Middle frontal gyrus (tissue), 1 donor: Measurements from ENCODE around the gene SORCS2.

Experiments used
- DNase-seq: peaks from one replicate; pipeline ENCODE4 v3.0.0-alpha.2; 2015; ENCODE audit warnings: low spot score; ENCODE audit errors: extremely low spot score

The SORCS2 gene

DNA sequence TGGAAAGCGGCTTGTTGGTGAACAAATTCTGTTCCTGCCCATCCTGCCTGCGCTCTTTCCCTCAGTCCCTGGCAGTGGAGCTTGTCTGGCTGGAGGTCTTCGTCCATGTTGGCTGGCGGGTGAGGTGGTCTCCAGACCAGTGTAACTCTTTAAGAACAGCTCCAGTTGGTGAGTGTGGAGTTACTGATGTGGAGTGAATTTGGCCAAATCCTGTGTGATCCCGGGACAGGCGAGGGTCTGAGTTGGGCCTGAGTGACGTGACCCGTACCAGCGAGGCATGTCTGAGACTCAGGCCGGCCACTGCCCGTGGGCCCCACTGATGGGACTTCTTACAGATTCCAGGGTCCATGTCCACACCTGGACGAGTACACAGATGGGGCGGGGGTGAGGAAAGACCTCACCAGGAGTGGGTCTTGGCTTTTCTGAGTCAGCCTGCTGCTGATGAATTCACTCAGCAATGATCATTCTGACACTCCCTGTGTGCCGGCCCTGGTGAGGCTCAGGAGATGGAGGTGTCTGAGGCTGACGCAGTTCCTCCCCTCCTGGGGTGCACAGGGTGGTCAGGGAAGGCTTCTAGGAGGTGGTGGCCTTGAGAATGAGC is 196.9 kb downstream of the SORCS2 start:
- DNase-seq: no peak

DNA sequence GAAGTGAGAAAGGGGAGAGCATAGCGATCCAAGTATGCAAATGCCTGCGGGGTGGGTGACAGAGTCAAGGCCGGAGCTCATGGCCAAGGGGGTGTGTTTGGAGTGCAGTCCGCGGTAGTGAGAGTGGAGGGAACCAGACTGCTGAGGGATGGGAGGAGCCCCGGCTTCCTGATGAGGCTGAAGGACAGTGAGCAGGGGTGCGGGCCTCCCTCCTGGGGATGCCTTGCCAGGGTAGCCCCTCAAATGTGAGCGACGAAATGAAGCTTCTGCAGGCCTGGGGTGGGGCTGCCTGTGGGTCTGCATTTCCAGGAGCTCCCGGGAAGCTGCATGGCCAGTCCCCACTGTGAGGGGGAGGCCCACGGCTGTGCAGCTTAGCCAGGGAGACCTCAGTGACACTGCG is 197.4 kb downstream of the SORCS2 start:
- DNase-seq: no peak

DNA sequence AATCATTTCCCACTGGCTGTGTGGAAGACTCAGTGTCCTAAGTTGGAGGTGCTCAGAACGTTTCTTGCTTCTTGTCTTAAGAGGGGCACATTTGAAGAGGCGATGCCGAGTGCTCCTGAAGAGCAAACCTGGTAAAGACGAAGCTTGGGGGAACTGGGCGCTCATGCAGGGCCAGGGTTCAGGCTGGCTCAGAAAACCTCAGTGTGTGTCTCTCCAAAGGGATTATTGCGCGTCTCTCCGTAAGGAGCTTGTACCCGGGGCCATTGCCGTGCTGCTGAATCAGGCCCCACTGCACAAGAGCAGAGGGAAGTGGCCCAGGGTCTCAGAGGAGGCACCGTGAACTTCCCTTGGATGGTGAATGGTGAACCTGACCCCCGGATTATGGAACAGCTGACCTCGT is 198.0 kb downstream of the SORCS2 start:
- no peak for DNase-seq

DNA sequence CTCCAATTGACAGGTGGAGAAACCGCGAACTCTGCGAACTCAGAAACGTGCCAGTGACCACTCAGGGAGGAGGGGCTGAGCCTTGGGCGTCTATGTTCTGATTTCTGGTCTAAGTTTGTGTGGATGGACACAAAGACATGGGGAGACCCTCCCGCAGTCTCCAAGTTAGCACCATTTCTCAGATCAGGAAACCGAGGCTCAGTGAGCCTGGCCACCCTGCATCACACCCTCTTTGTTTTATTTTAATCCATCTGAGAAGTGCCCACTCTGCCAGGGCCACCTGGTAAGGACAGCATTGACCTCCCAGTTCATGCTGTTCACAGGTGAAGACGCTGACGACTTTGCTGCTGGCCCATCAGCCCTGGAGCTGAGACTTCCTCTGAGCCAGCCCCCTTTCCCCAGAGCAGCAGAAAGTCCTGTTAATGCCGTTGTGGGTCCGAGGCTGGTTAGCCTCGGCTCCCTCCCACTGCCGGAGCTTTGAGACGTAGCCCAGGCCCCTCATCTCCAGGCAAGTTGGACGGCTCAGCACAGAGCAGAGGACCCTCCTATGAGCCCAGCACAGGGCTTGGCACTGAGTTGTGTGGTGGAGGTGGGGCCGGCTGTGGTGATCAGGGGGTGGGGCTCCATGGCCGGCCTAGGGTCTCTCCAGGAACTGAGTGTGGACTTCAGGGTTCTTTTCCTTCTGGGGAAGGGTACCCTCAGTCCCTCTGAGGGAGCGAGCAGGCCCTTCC is 198.7 kb downstream of the SORCS2 start:
- no peak for DNase-seq

DNA sequence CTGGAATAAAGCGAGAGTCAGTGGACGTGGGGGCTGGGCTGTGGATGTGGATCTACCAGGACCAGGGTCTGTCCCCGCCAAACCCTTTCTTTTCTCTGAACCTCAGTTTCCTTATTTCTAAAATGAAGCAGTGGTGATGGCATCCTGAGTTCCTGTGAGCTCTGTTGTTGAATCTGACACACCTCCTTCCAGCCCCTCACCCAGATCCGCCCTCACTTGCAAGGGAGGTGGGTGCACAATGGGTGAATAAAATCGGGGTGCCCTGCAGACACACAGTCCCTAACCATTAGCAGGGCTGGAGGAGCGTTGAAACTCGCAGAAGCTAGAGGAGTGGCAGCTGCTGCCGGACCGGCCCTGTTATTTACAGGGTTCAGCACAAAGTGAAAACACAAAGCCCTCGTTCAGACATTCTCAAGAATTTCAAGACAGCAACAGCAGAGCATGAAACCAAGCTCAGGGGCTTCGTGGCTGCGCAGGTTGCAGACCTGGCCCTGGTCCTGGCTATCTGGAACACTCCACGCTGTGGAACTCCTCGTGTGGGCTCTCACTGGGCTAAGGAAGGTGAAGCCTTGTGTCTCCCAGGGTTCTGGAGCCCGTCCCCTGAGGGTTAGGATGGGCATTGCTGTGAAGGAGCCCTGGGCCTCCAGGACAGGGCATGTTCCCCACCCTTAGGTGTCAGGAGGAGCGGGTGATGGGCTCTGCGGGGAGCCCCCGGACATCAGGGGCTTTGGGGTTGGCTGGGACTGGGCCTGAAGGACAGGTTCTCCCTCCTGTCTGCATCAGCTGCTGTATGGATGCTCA is 199.5 kb downstream of the SORCS2 start:
- no peak for DNase-seq

DNA sequence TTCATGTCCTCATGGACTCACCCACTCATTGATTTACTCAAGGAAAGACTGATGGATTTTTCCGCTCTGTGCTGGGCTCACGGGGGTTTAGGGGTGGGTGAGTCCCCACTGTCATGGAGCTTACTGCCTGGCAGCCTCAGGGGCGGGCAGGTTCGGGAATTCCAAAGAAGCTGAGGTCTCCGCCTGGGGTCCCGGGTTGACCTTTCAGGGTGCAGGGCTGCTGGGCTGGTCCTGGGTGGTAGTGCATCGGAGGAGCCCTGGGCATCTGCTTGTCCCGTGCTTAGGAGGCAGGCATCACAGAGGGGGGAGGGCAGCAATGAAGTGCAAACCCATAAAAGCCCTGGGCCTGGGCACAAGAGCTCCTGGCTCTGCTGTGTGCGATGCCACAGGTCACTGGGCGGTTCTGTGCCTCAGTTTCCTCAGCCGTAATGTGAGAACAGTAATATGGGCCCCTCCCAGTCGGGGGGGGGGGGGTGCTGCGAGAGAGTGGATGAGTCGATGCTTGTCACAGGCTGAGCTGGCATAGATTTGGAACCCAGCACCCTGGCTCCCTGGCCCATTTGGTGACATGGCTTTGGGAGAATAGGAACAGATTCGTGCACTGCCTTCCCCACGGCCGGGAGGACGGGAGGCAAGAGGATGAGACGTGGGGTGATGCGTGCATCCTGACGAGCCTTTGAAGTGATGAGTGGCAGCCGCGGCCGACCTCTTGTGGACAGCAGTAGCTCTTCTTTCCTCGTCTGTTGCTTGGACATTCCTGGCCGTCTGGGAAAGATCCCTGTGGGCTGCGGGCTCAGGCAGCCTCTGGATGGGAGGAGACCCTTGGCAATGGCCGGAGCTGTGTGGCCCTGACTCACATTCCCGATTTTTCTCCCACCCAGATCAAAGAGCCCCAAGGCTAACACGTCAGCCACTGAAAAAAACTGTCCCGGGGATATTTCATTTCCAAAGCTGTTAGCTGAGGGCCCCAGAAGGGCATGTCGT is 200.4 kb downstream of the SORCS2 start:
- DNase-seq: no peak

DNA sequence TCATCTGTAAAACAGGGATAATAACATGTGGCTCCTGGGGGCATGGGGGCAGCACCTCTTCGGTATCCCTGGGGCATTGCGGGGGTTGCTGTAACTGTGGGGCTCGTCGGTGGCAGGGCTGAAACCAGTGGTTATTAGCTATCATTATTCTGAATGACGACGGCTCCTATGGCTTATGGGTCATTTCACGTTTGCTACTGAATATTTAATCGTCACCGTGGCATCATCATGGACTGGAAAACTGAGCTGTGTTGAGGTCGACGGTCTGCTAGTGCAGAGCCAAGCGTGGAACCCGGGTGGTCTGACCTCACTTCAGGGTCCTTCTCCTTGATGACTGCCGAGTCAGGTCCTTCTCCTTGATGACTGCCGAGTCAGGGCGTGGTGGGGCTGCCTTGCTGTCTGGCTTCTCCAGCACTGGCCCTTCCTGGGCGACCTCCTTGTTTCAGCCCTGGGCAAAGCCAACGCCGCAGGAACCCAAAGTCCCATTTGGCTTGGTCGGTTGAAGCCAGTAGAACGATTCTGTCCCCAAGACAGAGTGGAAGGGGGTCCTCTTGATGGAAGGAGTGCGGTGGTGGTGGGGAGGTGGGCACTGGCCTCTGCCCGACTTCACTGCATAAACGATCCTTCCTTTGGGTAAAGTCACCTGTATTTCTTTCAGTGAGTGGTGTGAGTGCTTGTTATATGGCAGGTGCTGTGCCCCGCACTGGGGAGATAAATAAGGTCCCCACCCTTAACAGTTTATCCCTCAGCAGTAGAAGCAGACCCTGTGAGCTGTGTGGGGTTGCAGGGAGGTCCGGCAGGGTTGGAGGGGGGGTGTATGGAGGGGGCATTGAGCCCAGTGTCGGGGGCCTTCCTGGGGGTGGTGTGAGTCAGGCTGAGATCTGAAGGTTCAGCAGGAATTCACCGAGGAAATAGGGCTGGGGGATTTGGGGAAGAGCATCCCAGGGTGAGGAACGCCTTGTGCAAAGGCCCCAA is 201.6 kb downstream of the SORCS2 start:
- no peak for DNase-seq

DNA sequence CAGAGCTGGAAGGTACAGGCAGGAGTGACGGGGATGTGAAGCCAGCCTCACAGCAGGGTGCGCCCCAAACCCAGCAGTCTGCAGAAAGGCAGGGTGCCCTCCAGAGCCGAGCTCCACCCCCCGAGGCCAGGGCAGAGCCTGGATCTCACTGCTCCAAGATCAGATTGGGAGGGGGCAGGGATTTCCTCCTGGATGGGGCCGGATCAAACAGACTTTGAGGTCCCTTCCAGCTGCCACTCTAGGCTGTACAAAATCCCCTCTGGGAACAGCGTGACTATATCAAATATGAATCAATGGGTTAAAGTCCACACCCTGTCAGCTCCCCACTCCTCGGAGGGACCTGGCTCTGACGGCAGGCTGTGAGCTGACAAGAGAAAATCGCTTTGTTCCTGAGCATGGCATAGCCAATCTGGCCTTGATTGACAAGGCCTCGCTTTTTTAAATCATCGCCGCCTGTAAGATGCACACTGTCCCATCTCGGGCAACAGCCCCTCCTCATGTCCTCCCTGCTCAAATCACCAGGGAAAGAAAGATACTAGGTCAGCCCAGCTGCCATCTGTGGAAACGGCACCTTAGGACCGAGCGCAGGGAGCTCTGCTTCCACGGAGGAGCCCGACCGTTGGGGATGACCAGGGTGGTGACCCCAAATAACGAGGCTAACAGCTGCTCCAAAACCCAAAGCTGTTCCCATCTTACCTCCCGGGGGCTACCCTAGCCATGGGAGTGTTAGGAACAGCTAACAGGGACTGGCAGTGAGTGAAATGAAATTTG is 202.5 kb downstream of the SORCS2 start:
- DNase-seq: no peak

DNA sequence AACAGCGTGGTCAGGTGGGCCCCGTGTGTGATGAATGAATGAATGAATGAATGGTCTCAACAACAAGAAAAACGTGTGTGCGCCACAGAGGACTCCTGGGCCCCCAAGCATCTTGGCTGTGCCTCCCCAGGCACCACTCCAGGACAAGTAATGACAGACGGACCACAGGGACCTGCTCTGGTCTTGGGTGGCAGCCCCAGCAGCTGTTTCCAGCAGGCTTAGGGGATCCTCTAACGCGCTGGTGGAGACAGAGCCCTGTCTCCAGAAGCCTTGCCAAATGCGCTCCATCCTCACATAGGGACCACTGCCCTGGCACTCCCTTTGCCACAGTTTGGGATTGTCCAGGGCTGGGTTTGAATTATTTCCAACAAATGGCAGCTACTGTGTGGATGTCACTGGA is 203.3 kb downstream of the SORCS2 start:
- no peak for DNase-seq

DNA sequence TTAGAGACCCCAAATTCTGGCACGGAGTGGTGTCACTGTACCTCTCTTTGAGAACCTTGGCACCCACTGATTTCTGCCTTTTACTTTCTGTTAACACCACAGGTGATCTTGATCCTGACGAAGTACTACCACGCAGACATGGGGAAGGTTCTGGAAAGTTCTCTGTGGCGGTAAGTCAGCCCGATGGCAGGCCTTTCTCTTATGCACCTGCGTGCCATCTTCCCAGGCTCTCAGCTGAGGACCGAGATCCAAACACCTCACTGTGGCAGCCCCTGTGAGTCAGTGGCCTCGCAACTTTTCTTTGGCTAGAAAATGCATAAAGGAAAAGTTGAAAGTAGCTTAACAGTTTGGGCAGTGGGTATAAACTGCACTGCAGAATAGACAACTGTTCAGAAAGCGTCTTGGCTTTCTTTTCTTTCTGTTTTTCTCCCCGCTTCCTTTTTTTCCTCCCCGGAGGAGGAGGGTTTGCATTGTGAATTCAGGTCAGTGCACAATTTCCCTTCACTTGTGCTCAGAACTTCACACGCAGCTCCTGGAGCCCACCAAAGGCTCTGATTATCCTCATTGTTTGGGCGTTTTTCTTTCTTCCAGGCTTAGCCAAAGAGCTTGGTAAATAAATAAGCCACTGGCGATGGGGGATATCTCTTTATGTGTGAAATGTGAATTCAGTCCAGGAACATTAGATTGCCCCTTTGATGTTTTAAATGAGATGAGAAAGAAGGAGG is 204.0 kb downstream of the SORCS2 start:
- no peak for DNase-seq

DNA sequence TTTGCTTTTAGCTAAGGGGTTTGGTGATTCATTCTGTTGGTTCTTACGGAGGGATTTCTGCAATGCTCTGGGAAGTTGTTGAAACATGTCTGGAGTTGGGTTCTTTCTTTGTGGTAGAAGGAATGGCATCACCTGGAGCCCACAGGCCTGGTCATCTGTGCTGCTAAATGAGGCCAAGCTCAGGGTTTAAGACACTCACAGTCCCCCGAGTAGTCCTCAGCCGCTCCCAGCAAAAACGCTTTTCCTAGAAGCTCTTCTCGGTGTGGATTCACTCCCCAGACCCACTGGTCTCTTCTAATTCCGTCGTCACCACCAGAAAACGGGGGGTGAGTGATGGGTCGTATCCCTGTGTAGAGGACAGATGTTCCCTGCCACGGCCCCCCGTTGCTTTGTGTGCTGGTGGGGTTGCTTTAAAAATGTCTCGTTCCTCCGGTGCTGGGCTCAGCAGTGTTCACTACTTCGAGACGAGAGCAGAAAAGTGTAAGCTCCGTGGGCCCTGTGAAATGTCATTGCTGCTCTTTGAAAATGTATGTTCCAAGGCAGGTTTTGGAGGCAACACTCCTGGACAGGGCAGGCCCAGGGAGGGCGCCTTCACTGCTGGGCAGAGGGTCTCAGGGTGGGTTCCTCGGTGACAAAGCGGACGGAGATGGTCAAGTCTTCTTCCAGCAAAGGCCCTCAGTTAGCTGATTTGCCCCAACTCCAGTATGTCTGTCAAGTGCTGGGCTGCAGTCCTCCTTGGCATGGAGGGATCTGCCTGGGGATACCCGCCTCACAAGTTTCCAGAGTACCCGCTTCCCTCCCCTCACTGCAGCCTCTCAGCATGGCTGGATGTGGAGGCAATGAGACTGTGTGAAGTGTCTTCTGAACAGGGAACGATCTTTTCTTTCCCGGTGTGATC is 205.1 kb downstream of the SORCS2 start:
- DNase-seq: no peak

DNA sequence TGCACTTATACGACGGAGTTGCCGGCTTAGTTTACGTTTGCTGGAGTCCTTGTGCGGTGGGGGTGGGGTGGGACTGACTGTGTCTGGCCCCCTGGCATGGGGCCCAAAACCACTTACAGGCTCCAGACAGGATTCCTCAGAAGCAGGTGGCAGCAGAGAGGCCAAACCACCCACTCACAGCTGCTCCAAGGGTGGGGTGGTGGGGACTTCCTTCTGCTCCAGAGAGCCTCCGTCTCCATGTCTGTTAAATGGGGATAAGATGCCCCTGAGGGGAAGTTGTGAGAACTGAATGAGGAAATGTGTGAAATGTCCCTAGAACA is 205.7 kb downstream of the SORCS2 start:
- DNase-seq: no peak

DNA sequence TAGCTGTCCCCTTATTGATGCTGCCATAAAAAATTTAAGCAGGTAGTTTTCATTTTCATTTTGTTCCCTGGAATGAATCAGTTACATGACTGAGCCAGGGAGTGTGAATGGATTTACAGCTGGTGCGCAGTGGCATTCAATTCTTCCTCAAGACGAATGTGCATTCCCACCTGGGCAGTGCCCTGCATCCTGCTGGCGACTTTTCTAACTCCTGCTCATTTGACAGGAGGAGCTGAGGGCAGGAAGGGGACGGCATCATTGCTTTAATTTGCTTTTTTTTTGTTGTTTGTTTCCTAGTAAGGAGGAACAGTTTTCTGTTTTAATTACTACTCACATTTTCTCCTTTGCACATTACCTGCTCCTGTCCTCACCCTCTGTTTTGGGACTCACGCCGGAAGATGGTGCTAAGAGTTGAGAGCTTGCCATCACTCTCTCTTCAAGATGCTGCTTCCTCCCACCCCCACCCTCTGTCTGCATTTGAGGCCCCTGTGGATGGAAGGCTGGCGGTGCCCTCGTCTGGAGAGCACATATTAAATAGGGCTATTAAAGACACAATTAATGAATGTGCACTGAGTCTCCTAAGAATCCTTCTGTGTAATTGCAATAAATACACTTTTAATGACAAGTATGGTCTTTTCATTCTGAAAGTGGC is 206.6 kb downstream of the SORCS2 start:
- no peak for DNase-seq

DNA sequence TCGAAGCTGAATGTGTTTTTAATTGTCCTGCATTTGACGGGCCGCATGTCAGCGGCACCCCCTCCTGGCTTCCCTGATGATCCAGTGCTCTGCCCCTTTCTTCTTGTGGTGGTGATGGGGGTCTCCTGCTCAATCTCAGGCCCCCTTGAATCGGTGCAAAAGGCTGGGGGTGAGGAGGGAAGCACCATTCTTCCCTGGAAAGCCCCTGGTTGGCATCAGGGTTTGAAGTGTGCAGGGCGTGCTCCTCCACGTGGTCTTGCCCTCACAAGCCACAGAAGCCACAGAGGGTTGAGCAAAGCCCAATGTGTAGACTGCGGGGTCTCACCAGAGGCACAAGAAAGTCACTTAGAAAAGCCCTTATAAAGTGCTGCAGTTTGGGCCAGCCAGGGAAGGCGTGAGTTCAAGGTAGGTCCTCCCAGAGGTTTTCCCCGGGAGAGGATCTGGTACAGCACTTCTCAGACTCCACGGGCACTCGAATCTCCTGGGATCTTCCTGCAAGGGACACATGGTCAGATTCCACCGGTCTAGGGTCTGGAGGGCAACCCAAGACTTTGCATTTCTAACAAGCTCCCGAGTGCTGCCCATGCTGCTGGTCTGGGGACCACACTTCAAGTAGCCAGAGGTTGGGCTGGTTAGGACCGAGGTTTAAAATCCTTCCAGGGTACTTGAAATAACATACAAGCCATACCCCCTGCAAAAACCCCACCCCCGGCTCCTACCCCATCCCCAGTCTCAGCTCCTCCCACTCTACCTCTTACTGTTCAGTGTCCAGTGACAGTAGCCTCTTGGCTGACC is 207.3 kb downstream of the SORCS2 start:
- DNase-seq: no peak

DNA sequence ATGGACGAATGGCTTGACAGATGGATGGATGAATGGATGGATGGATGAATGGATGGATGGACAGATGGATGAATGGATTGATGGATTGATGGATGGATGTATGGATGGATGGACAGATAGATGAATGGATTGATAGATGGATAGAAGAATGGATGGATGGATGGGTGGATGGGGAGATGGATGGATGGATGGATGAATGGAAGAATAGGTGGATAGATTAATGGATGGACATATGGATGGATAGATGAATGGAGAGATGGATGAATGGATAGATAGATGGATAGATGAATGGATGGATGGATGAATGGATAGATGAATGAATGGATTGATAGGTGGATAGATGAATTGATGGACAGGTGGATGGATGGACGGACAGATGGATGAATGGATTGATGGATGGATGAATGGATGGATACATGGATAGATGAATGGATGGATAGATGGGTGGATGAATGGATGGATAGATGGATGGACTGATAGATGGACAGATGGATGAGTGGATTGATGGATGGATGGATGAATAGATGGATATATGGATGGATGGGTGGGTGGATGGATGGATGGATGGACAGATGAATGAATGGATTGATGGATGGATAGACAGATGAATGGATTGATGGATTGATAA is 208.4 kb downstream of the SORCS2 start:
- no peak for DNase-seq

DNA sequence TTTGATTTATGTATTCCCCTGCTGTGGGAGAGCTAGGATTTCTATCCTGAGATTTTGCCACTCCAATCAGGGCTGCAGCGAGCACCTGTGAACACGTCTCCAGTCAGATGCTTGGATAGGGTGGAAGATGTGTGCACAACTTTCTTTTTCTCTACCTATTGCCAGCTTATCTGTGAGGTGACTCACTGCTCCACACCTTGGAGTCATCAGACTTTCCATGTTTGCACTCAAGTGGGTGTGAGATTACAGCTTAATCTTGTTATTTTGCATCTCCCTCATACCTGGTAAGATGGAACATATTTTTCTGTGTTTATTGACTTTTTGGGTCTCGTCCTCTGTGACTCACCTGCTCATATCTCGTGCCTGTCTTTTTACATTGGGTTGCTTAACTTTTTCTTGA is 210.2 kb downstream of the SORCS2 start:
- DNase-seq: no peak
